Measurements from ENCODE around the gene TMEM108.

Gene TMEM108

DNA sequence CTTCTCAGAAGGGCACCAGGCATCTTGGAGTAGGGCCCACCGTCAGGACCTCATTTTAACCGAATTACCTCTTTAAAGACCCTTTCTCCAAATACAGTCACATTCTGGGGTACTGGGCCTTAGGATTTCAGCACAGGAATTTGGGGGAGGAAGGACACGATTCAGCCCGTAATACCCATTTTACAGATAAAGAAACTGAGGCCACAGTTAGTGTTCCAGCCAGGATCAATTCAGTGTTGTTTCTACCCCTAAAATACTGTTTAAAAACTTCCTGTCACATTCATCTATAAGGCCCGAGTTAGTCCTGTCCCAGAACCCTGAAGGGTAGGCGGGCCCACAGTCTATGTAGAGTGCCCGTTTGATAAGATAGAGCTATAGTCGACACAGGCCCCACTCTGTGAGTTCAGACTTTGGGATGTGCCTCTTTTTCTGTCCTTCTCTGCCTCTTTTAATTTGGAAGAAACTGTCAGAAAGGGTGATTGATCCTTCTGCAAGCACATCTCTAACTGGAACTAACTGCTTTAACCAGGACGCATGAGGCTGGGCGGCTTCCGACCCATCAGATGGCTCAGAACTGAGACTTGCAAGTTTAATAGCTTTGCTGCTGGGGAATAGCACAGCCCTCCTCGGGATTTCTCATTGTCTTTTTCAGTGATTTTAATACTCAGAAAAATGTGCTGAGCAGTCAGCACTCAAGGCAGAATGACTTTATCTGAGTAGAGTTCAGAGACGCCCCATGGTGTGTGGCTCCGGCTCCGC is 381.1 kb downstream of the TMEM108 start:
- TF ChIP-seq, protein P1, sequence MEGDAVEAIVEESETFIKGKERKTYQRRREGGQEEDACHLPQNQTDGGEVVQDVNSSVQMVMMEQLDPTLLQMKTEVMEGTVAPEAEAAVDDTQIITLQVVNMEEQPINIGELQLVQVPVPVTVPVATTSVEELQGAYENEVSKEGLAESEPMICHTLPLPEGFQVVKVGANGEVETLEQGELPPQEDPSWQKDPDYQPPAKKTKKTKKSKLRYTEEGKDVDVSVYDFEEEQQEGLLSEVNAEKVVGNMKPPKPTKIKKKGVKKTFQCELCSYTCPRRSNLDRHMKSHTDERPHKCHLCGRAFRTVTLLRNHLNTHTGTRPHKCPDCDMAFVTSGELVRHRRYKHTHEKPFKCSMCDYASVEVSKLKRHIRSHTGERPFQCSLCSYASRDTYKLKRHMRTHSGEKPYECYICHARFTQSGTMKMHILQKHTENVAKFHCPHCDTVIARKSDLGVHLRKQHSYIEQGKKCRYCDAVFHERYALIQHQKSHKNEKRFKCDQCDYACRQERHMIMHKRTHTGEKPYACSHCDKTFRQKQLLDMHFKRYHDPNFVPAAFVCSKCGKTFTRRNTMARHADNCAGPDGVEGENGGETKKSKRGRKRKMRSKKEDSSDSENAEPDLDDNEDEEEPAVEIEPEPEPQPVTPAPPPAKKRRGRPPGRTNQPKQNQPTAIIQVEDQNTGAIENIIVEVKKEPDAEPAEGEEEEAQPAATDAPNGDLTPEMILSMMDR (IDR thresholded peaks at IDR 0.05) = no peak
- no peak for TF ChIP-seq ZFX (IDR thresholded peaks at IDR 0.05; ENCODE audit: borderline replicate concordance)
- H3K27ac ChIP-seq = no peak overlapping the region

DNA sequence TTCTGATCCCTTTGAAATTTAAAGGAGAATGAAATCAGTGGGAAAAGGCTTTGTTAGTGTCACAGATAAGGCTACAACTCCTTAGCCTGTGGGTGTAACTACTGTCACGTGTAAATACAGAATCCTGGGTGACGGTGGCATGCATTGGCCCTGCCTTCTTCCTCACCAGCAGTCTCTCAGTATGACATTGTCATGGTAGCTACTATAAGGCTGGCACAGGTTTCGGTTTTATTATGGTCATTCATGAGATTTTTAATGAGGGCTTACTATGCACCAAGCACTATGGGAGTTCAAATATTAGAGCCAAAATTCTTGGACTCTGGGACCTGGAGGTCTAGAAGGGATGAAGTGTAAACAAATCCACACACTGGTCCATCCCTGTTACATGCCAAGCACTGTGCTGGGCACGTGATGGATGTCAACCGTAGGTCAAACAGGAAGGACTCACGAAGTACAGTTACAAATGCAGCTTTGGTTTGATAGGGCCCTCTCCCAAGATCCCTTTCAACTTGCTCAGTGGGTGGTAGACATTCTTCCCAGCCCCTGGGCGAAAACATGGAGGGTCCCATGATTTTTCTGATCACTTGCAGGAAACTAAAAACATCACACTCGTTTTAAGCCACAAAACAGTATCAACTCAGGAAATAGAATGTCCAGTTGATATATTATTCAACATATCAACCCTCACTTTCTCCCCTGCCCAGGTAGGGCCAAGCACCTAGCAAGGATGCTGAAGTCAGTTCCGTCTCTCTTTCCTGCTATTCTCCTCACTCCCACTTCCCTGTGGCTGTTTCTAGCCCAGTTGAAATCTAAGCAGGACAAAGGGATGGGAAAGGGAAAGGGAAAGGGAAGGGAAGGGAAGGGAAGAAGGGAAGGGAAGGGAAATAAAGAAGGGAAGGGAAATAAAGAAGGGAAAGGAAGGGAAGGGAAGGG is 387.0 kb downstream of the TMEM108 start:
- TF ChIP-seq, protein P1 (IDR thresholded peaks at IDR 0.05) = no peak
- no peak for TF ChIP-seq ZFX (IDR thresholded peaks at IDR 0.05; ENCODE audit: borderline replicate concordance)
- no peak overlapping the region for H3K27ac ChIP-seq

DNA sequence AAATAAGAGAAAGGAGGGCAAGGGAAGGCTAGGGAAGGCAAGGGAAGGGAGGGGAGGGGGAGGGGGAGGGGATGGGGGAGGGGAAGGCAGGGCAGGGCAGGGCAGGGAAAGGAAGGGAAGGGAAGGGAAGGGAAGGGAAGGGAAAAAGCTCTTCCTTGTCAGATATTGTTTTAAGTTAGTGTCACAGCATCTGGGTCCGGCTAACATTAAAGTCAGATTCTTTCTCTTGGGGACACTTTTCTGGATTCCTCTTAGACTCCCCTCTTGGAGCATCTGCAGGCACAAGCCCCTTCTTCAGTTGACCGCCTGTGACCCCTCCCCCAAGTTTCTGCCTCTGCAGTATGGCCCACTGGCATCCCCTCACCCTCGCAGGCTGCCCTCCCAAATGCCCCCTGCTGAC is 387.7 kb downstream of the TMEM108 start:
- H3K27ac ChIP-seq = no peak overlapping the region
- no peak for TF ChIP-seq ZFX (IDR thresholded peaks at IDR 0.05; ENCODE audit: borderline replicate concordance)
- TF ChIP-seq, protein P1 (IDR thresholded peaks at IDR 0.05) = no peak

DNA sequence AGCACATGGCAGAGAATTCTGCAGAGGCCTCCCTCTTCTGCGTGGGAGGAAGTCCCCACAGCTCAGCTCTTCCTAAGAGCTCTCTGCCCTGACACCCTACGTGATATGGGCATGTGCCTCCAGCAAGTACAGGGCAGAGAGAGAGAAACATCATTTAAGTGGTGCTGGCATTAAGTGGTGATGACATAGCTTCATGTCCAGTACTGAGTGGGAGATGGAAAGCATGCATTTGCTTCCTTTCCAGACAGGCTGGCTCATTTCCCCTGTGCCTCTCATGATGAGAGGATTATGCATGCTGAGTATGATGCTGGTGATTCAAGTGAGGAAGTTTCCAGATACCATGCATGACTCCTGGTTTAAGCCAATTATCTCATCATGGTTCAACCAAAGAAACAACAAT is 388.5 kb downstream of the TMEM108 start:
- no peak for TF ChIP-seq ZFX (IDR thresholded peaks at IDR 0.05; ENCODE audit: borderline replicate concordance)
- TF ChIP-seq, protein P1 (IDR thresholded peaks at IDR 0.05) = no peak

DNA sequence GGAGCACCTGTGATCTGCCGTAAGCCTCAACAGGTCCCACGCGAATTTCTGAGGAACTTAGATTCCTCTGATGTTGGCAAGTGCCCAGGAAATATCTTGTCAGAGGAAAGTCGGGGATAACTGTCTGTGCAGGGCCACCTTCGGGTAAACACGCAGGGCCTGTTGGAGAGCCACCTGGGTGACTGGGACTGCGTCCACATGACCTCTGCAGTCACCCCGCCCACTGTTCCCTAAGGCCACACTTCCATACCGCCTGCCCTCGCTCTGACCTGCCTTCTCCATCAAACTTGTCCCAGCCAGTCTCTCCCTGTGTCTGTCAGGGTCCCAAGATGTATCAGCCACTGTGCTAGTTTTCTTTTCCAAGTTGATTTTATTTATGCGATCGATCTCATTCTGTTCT is 390.4 kb downstream of the TMEM108 start:
- TF ChIP-seq, protein P1 (IDR thresholded peaks at IDR 0.05) = no peak
- no peak for TF ChIP-seq ZFX (IDR thresholded peaks at IDR 0.05; ENCODE audit: borderline replicate concordance)

More for the DNA sequence above, 388.5 kb downstream of the TMEM108 start:
- no peak overlapping the region for H3K27ac ChIP-seq

DNA sequence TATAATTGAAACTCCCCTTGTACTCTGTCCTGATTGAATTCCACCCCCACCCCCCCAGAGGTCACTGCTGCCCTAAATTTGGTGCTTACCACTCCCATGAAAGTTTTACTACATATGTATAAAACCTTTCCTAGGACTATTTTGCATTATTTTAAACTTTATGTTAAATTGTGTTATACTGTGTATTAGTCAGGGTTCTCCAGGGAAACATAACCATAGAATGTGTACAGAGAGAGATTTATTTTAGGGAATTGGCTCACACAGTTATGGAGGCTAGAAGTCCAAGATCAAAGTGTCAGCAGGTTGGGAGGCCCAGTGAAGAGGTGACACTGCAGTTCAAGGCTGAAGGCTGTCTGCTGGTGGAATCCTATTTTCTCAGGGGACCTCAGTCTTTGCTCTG is 390.9 kb downstream of the TMEM108 start:
- no peak overlapping the region for H3K27ac ChIP-seq
- TF ChIP-seq, protein P1 (IDR thresholded peaks at IDR 0.05) = no peak
- no peak for TF ChIP-seq ZFX (IDR thresholded peaks at IDR 0.05; ENCODE audit: borderline replicate concordance)

More for the DNA sequence above, 390.4 kb downstream of the TMEM108 start:
- no peak overlapping the region for H3K27ac ChIP-seq

Data from 22Rv1 (cell line).